H1 (cell line): ENCODE results near the gene ZBTB4. TPM values are rescaled to one million over a fixed set of nuclear protein-coding genes. Genes with fewer than 3 reads are reported as not detected.

Source experiments
- CTCF ChIA-PET: fragments of 300-600 bp; sonication (Branson Sonifier 250); formaldehyde crosslinking; loops from one replicate; lab custom pipeline; 2021; ENCODE audit not compliant: partially characterized antibody; lab: Charles Lee
- POLR2A ChIA-PET: fragments of 300-600 bp; sonication (Branson Sonifier 250); formaldehyde crosslinking; loops from one replicate; lab custom pipeline; 2021; ENCODE audit warnings: inconsistent platforms; ENCODE audit not compliant: partially characterized antibody; lab: Charles Lee
- DNase-seq, 2 experiments: peaks; one replicate each; pipeline versions ENCODE4 v3.0.0 to v3.0.0-alpha.2; 2010 to 2022; ENCODE audit warnings: low spot score in 2 of 2, low read depth in 1 of 2, mixed read lengths in 1 of 2
- FAIRE-seq: peaks from 2 replicates; lab custom pipeline; 2011; peaks lifted over from hg19 to GRCh38; lab: Jason Lieb, UNC
- H2AFZ ChIP-seq: 2 replicates; pipeline ENCODE4 v1.8.1; 2012; ENCODE audit warnings: low read length, inconsistent platforms
- H2AK5ac ChIP-seq: 2 replicates; pipeline ENCODE4 v1.6.1; 2013; ENCODE audit warnings: low read depth, low read length
- H2BK120ac ChIP-seq: replicated peaks from 2 replicates; pipeline ENCODE3; 2013; ENCODE audit warnings: low read depth, low read length, inconsistent platforms
- H2BK12ac ChIP-seq: 2 replicates; pipeline ENCODE4 v1.6.1; 2013; ENCODE audit warnings: low read depth, low read length
- H2BK15ac ChIP-seq: 2 replicates; pipeline ENCODE4 v1.6.1; 2013; ENCODE audit warnings: low read length
- H2BK20ac ChIP-seq: 2 replicates; pipeline ENCODE4 v1.6.1; 2013; ENCODE audit warnings: low read length
- H2BK5ac ChIP-seq: 2 replicates; pipeline ENCODE4 v1.6.1; 2013; ENCODE audit warnings: low read depth, low read length
- H3K14ac ChIP-seq: 2 replicates; pipeline ENCODE4 v1.6.1; 2013; ENCODE audit warnings: inconsistent platforms; ENCODE audit not compliant: insufficient read length
- H3K18ac ChIP-seq: 2 replicates; pipeline ENCODE4 v1.6.1; 2013; ENCODE audit warnings: low read length; ENCODE audit errors: extremely low read depth
- H3K23ac ChIP-seq: 2 replicates; pipeline ENCODE4 v1.6.1; 2013; ENCODE audit warnings: inconsistent platforms; ENCODE audit not compliant: insufficient read length
- H3K23me2 ChIP-seq: 2 replicates; pipeline ENCODE4 v1.6.1; 2013; ENCODE audit warnings: low read depth, low read length
- H3K27ac ChIP-seq: 2 replicates; pipeline ENCODE4 v1.6.1; 2011; ENCODE audit warnings: low read depth, low read length, inconsistent platforms
- H3K27me3 ChIP-seq, 4 experiments: replicated peaks in 1 of 4; 1 replicate in 1 of 4; 2 replicates in 3 of 4; pipeline versions ENCODE4 v1.6.1 to v1.8.1; 2011 to 2013; ENCODE audit warnings: low read length in 3 of 4, mild to moderate bottlenecking in 3 of 4, inconsistent platforms in 2 of 4, mixed read lengths in 2 of 4, moderate library complexity in 1 of 4; ENCODE audit not compliant: control insufficient read depth in 3 of 4, insufficient read depth in 3 of 4; ENCODE audit errors: extremely low read depth in 1 of 4
- H3K36me3 ChIP-seq, 4 experiments: 2 replicates each; pipeline versions ENCODE4 v1.6.1 to v1.8.1; 2011 to 2013; ENCODE audit warnings: mild to moderate bottlenecking in 4 of 4, low read length in 3 of 4, moderate library complexity in 2 of 4, control low read depth in 1 of 4, inconsistent platforms in 1 of 4; ENCODE audit not compliant: insufficient read depth in 4 of 4, control insufficient read depth in 2 of 4
- H3K4ac ChIP-seq: replicated peaks from 2 replicates; pipeline ENCODE3; 2013; ENCODE audit warnings: low read length, low read depth, mixed read lengths, inconsistent platforms; ENCODE audit not compliant: insufficient read length
- H3K4me1 ChIP-seq, 4 experiments: replicated peaks in 1 of 4; 1 replicate in 1 of 4; 2 replicates in 3 of 4; pipeline versions ENCODE4 v1.6.1 to v1.8.1; 2011 to 2013; ENCODE audit warnings: low read length in 3 of 4, inconsistent platforms in 2 of 4, mixed read lengths in 1 of 4; ENCODE audit not compliant: insufficient read depth in 4 of 4, control insufficient read depth in 3 of 4
- H3K4me2 ChIP-seq, 2 experiments: 2 replicates each; pipeline versions ENCODE4 v1.6.1 to v1.8.1; 2011 to 2013; ENCODE audit warnings: low read depth in 2 of 2, low read length in 2 of 2, control low read depth in 1 of 2, inconsistent platforms in 1 of 2, mild to moderate bottlenecking in 1 of 2; ENCODE audit not compliant: insufficient read depth in 1 of 2
- H3K4me3 ChIP-seq, 4 experiments: fragments of 200-600, 300-600 bp in 1 of 4; sonication (generic), shearing (Covaris generic), sonication (Bioruptor Twin) in 1 of 4; 2 replicates each; pipeline versions ENCODE4 v1.5.1 to v1.8.1; 2011 to 2016; ENCODE audit warnings: low read length in 4 of 4, low read depth in 3 of 4, control low read depth in 2 of 4, inconsistent platforms in 2 of 4, mild to moderate bottlenecking in 2 of 4, mixed read lengths in 1 of 4, moderate library complexity in 1 of 4; ENCODE audit not compliant: insufficient read depth in 2 of 4; ENCODE audit errors: extremely low read depth in 1 of 4
- H3K56ac ChIP-seq: replicated peaks from 2 replicates; pipeline ENCODE3; 2013; ENCODE audit warnings: low read depth, mild to moderate bottlenecking, mixed read lengths, low read length, inconsistent platforms; ENCODE audit not compliant: insufficient read length
- H3K79me1 ChIP-seq: 2 replicates; pipeline ENCODE4 v1.6.1; 2013; ENCODE audit warnings: low read depth, low read length, control low read depth
- H3K79me2 ChIP-seq, 2 experiments: 2 replicates each; pipeline versions ENCODE4 v1.6.1 to v1.8.1; 2012 to 2013; ENCODE audit warnings: low read length in 2 of 2, mild to moderate bottlenecking in 2 of 2, inconsistent platforms in 1 of 2; ENCODE audit not compliant: insufficient read depth in 2 of 2, control insufficient read depth in 1 of 2
- H3K9ac ChIP-seq, 4 experiments: replicated peaks in 1 of 4; 1 replicate in 1 of 4; 2 replicates in 3 of 4; pipeline versions ENCODE4 v1.6.1 to v1.8.1; 2011 to 2013; ENCODE audit warnings: low read depth in 3 of 4, low read length in 3 of 4, control low read depth in 2 of 4, mild to moderate bottlenecking in 2 of 4, moderate library complexity in 2 of 4, inconsistent platforms in 1 of 4; ENCODE audit errors: extremely low read depth in 1 of 4
- H3K9me3 ChIP-seq, 2 experiments: 2 replicates each; pipeline versions ENCODE4 v1.6.1 to v1.8.1; 2012 to 2013; ENCODE audit warnings: mild to moderate bottlenecking in 2 of 2, moderate library complexity in 2 of 2, control low read depth in 1 of 2, inconsistent platforms in 1 of 2, low read depth in 1 of 2, low read length in 1 of 2, mixed read lengths in 1 of 2; ENCODE audit not compliant: insufficient read depth in 2 of 2
- H4K20me1 ChIP-seq, 2 experiments: replicated peaks in 1 of 2; 2 replicates each; pipeline versions ENCODE3 to v1.8.1; 2011 to 2013; ENCODE audit warnings: inconsistent platforms in 2 of 2, low read length in 2 of 2, mild to moderate bottlenecking in 1 of 2; ENCODE audit not compliant: insufficient read depth in 2 of 2, control insufficient read depth in 1 of 2
- H4K5ac ChIP-seq: 2 replicates; pipeline ENCODE4 v1.6.1; 2013; ENCODE audit warnings: low read length, low read depth, mixed read lengths, inconsistent platforms; ENCODE audit not compliant: insufficient read length
- H4K8ac ChIP-seq: 2 replicates; pipeline ENCODE4 v1.8.0; 2013; ENCODE audit warnings: mild to moderate bottlenecking, moderate library complexity, low read length, inconsistent platforms; ENCODE audit not compliant: insufficient read depth; ENCODE audit errors: extremely low read depth
- H4K91ac ChIP-seq: replicated peaks from 2 replicates; pipeline ENCODE3; 2013; ENCODE audit warnings: low read length, mixed read lengths, inconsistent platforms; ENCODE audit not compliant: insufficient read length
- BRCA1 ChIP-seq: IDR thresholded peaks from 2 replicates; pipeline ENCODE4 v1.6.1; 2012; ENCODE audit warnings: low read depth, low read length, improper control_type of control experiment
- CBX5 ChIP-seq: fragments of 300-800, 300-1000 bp; sonication (generic); IDR thresholded peaks from 2 replicates; pipeline ENCODE4 v1.7.1; 2016; ENCODE audit warnings: antibody characterized with exemption, low read length, low read depth
- CHD2 ChIP-seq: IDR thresholded peaks from 2 replicates; pipeline ENCODE4 v1.6.1; 2012; ENCODE audit warnings: low read length, improper control_type of control experiment
- GTF2F1 ChIP-seq: IDR thresholded peaks from 2 replicates; pipeline ENCODE4 v1.6.1; 2012; ENCODE audit warnings: low read depth, low read length, improper control_type of control experiment, borderline replicate concordance
- POLR2A ChIP-seq, 2 experiments: IDR thresholded peaks; 1 replicate in 1 of 2; 2 replicates in 1 of 2; pipeline ENCODE4 v1.6.1; 2011; ENCODE audit warnings: low read depth in 2 of 2, low read length in 2 of 2, mild to moderate bottlenecking in 2 of 2; ENCODE audit errors: control extremely low read depth in 1 of 2
- SP2 ChIP-seq: IDR thresholded peaks from 2 replicates; pipeline ENCODE4 v1.6.1; 2012; ENCODE audit warnings: mild to moderate bottlenecking, low read length, inconsistent platforms
- SRF ChIP-seq: IDR thresholded peaks from 2 replicates; pipeline ENCODE4 v1.6.1; 2011; ENCODE audit warnings: mild to moderate bottlenecking, low read depth, low read length, moderate library complexity
- SUZ12 ChIP-seq: fragments of 200-600 bp; sonication (generic); IDR thresholded peaks from 2 replicates; pipeline ENCODE4 v1.6.1; 2012; ENCODE audit warnings: mild to moderate bottlenecking, inconsistent platforms, low read length, moderate library complexity, mixed read lengths
- TAF7 ChIP-seq: optimal IDR thresholded peaks from 2 replicates; pipeline ENCODE3; 2011; ENCODE audit warnings: low read depth, mild to moderate bottlenecking, inconsistent platforms, low read length, moderate library complexity, borderline replicate concordance
- ZNF274 ChIP-seq: IDR thresholded peaks from 2 replicates; pipeline ENCODE4 v1.7.0; 2012; ENCODE audit warnings: low read length, borderline replicate concordance; ENCODE audit errors: extremely low read depth
- WGBS, 2 experiments: shearing (Covaris generic) in 1 of 2; methylation state at CpG; one replicate each; pipeline versions ENCODE4 v1.1.6 to v1.1.7; 2013 to 2015; ENCODE audit warnings: low lambda C conversion rate in 2 of 2, mixed read lengths in 2 of 2, inconsistent platforms in 1 of 2, low coverage in 1 of 2, missing lambda C conversion rate in 1 of 2; ENCODE audit not compliant: insufficient replicate concordance in 2 of 2, insufficient coverage in 1 of 2, insufficient read length in 1 of 2; ENCODE audit errors: extremely low coverage in 1 of 2, missing lambda C conversion rate in 1 of 2; 5-methylcytosine and 5-hydroxymethylcytosine counted together
- polyA plus RNA-seq, 7 experiments: library from polyadenylated mRNA; depleted of rRNA in 3 of 7; stranded (reverse) in 5 of 7; unstranded in 2 of 7; fragments of >200 nt in 5 of 7; fragments of 200-250 nt in 2 of 7; gene quantifications; 1 replicate in 5 of 7; 2 replicates in 1 of 7; 4 replicates in 1 of 7; pipeline versions ENCODE4 v1.2.1 to v1.2.3, GENCODE V29; 2011 to 2013; ENCODE audit warnings: missing spikeins in 2 of 7, mixed read lengths in 2 of 7
- total RNA-seq: library from RNA; stranded (reverse); fragmentation: NEBNext Ultra II Directional; extraction: Animal tissue kit (Norgen Biotek cat#: 25700); gene quantifications from 2 replicates; pipeline ENCODE4 v1.2.1, GENCODE V29; 2021
- TF ChIP-seq, protein P1 (sequence below), 3 experiments: IDR thresholded peaks; 1 replicate in 2 of 3; 2 replicates in 1 of 3; pipeline versions ENCODE4 v1.5.1 to v1.6.1; 2011; ENCODE audit warnings: low read length in 3 of 3, mild to moderate bottlenecking in 3 of 3, inconsistent platforms in 2 of 3, low read depth in 1 of 3, moderate library complexity in 1 of 3; ENCODE audit not compliant: insufficient read depth in 1 of 3; ENCODE audit errors: control extremely low read depth in 1 of 3
- TF ChIP-seq, protein P2 (sequence below): IDR thresholded peaks from 2 replicates; pipeline ENCODE4 v1.6.1; 2012; ENCODE audit warnings: inconsistent platforms

The ZBTB4 gene
- total and polyA plus RNA-seq, 2 of the 8 experiments (the other 6 are each of a cell fraction or from before 2014, with no cell fraction given) = 5.9 to 10.1 TPM

DNA sequence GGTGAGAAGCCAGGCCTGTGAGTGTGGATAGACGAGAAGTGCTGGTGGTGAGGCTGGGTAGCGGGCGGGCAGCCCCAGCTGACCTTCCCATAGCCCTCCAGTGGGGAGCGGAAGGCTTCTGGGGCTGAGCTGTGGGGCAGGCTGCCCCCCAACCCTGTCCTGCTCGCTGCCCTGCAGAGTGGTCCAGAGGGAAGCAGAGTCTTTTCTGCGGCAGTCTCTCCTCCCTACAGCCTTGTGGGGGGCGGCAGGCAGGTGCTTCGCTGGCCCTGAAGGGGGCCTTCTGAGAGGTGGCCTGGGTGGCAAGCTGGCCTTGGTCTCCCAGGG is 68.0 kb downstream of the ZBTB4 start:
- Histone ChIP-seq H3K9me3 (no peaks in the 10 kb centered on the region), H4K20me1 (peaks cover 2 to 20% of the 10 kb centered on the region in 2 experiments), H3K23me2 (peaks cover 4% of the 10 kb centered on the region; the same call in 1 of the 2 replicates), H2BK20ac (no peak overlapping the region), H3K4me1 (peaks cover 0 to 14% (median 10%) of the 10 kb centered on the region in 4 experiments; a peak in 5 of 7 replicates), H2AK5ac (no peak overlapping the region), H3K27ac (no peak overlapping the region), H2BK15ac (no peak overlapping the region), H3K79me1 (0 out of 2 replicates have a peak, but pooled peaks cover 2% of the 10 kb centered on the region), H2BK120ac (no peak overlapping the region), H4K5ac (no peak overlapping the region), H3K9ac (no peak overlapping the region), H3K4me3 (no peak overlapping the region), H3K23ac (no peak overlapping the region), H2BK5ac (no peak overlapping the region), H3K18ac (no peak overlapping the region), H3K56ac (no peak overlapping the region), H3K4me2 (no peak overlapping the region), H2BK12ac (no peak overlapping the region), H3K14ac (no peak overlapping the region), H3K4ac (no peak overlapping the region), H2AFZ (no peak overlapping the region), H4K8ac (no peak overlapping the region), H3K79me2 (peaks cover 0 to 5% of the 10 kb centered on the region in 2 experiments; a peak in 1 of 4 replicates), H4K91ac (no peak overlapping the region), H3K27me3 (no peaks in the 10 kb centered on the region), H3K36me3 (peaks cover 2 to 36% (median 22%) of the 10 kb centered on the region in 4 experiments; a peak in 6 of 8 replicates)
- no peak for DNase-seq
- ChIA-PET POLR2A (interaction anchor here (1.0 to 1.6 kb wide), 6 partner anchors 9 to 75 kb away, joined by 3 to 4 read pairs (median 4); partner anchors contain the start of gene ACAP1), CTCF (interaction anchor here (1.0 to 1.6 kb wide), 4 partner anchors 11 to 75 kb away, joined by 3 to 4 read pairs (median 4); no protein-coding TSS in a partner anchor)
- FAIRE-seq = no peak
- 93% methylated on average over 4 of the region's 8 CpGs; no CpG with 5 or more reads in 1 of the 2 experiments for WGBS, 2 experiments
- TF ChIP-seq CBX5 (no peak), CHD2 (no peak), SP2 (no peak), SUZ12 (no peak), BRCA1 (no peak), GTF2F1 (no peak), ZNF274 (no peak), TAF7 (no peak), POLR2A (IDR thresholded peaks at IDR 0.05; ENCODE audit: control extremely low read depth in 1 of 2, low read depth in 2 of 2, low read length in 2 of 2) (no peak), SRF (no peak)
- TF ChIP-seq, protein P1, sequence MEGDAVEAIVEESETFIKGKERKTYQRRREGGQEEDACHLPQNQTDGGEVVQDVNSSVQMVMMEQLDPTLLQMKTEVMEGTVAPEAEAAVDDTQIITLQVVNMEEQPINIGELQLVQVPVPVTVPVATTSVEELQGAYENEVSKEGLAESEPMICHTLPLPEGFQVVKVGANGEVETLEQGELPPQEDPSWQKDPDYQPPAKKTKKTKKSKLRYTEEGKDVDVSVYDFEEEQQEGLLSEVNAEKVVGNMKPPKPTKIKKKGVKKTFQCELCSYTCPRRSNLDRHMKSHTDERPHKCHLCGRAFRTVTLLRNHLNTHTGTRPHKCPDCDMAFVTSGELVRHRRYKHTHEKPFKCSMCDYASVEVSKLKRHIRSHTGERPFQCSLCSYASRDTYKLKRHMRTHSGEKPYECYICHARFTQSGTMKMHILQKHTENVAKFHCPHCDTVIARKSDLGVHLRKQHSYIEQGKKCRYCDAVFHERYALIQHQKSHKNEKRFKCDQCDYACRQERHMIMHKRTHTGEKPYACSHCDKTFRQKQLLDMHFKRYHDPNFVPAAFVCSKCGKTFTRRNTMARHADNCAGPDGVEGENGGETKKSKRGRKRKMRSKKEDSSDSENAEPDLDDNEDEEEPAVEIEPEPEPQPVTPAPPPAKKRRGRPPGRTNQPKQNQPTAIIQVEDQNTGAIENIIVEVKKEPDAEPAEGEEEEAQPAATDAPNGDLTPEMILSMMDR (IDR thresholded peaks at IDR 0.05; ENCODE audit: control extremely low read depth in 1 of 3, insufficient read depth in 1 of 3, low read depth in 1 of 3, low read length in 3 of 3) = no peak
- TF ChIP-seq, protein P2, sequence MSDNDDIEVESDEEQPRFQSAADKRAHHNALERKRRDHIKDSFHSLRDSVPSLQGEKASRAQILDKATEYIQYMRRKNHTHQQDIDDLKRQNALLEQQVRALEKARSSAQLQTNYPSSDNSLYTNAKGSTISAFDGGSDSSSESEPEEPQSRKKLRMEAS = no peak
